Measurements from ENCODE around the gene PML.
"Not testable (repeated sequence)": the region's sequence is repeated elsewhere in the genome, so short reads cannot be mapped to it uniquely, and the experiment has no call there.

- TF ChIP-seq, protein P1, sequence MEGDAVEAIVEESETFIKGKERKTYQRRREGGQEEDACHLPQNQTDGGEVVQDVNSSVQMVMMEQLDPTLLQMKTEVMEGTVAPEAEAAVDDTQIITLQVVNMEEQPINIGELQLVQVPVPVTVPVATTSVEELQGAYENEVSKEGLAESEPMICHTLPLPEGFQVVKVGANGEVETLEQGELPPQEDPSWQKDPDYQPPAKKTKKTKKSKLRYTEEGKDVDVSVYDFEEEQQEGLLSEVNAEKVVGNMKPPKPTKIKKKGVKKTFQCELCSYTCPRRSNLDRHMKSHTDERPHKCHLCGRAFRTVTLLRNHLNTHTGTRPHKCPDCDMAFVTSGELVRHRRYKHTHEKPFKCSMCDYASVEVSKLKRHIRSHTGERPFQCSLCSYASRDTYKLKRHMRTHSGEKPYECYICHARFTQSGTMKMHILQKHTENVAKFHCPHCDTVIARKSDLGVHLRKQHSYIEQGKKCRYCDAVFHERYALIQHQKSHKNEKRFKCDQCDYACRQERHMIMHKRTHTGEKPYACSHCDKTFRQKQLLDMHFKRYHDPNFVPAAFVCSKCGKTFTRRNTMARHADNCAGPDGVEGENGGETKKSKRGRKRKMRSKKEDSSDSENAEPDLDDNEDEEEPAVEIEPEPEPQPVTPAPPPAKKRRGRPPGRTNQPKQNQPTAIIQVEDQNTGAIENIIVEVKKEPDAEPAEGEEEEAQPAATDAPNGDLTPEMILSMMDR (IDR thresholded peaks at IDR 0.05), result not testable (repeated sequence)
- TF ChIP-seq POLR2A (IDR thresholded peaks at IDR 0.05), result not testable (repeated sequence)
These were observed 69.1 kb downstream of the PML start for GRCh38 chr15:74063425-74064146.

Measured in ovary (tissue), 3 donors.